SHP77 (cell line): ENCODE data around the gene NUDT9.
"Not testable (repeated sequence)": the region's sequence is repeated elsewhere in the genome, so short reads cannot be mapped to it uniquely, and the experiment has no call there.

Source experiments
- DNase-seq, 2 experiments: peaks; one replicate each; lab custom pipeline; 2025; lab: John Stamatoyannopoulos, UW

NUDT9 gene

GRCh38 chr4:87461281-87461700, 38.9 kb downstream of the NUDT9 start:
- DNase-seq, result no peak

- DNase-seq, result no peak
Measured at GRCh38 chr4:87462102-87462501, 39.7 kb downstream of the NUDT9 start.

- peak; percentile 32 to 47 for DNase-seq
Measured at GRCh38 chr4:87465739-87466366, 43.5 kb downstream of the NUDT9 start.

GRCh38 chr4:87469390-87469789, 47.0 kb downstream of the NUDT9 start:
- no peak for DNase-seq

- no peak for DNase-seq
Measured at GRCh38 chr4:87476934-87477333, 54.6 kb downstream of the NUDT9 start.

- DNase-seq, result no peak
Measured at GRCh38 chr4:87478732-87479250, 56.4 kb downstream of the NUDT9 start.

- no peak for DNase-seq
Measured at GRCh38 chr4:87481377-87481776, 59.0 kb downstream of the NUDT9 start.

GRCh38 chr4:87483247-87483646, 60.9 kb downstream of the NUDT9 start:
- DNase-seq, result not testable (repeated sequence)

- DNase-seq, result not testable (repeated sequence)
Measured at GRCh38 chr4:87488666-87489065, 66.3 kb downstream of the NUDT9 start.

- no peak for DNase-seq
Measured at GRCh38 chr4:87489678-87490077, 67.3 kb downstream of the NUDT9 start.

- DNase-seq, result no peak
Measured at GRCh38 chr4:87490664-87491369, 68.4 kb downstream of the NUDT9 start.

- no peak for DNase-seq
Measured at GRCh38 chr4:87491436-87491835, 69.1 kb downstream of the NUDT9 start.

- not testable (repeated sequence) for DNase-seq
Measured at GRCh38 chr4:87491851-87492250, 69.5 kb downstream of the NUDT9 start.

- DNase-seq, result no peak
Measured at GRCh38 chr4:87493115-87493514, 70.7 kb downstream of the NUDT9 start.

- DNase-seq, result no peak
Measured at GRCh38 chr4:87497159-87497558, 74.8 kb downstream of the NUDT9 start.

- no peak for DNase-seq
Measured at GRCh38 chr4:87497578-87497977, 75.2 kb downstream of the NUDT9 start.

- DNase-seq, result no peak
Measured at GRCh38 chr4:87498446-87498900, 76.1 kb downstream of the NUDT9 start.

GRCh38 chr4:87499403-87500091, 77.2 kb downstream of the NUDT9 start:
- DNase-seq, result no peak

- DNase-seq, result no peak
Measured at GRCh38 chr4:87500092-87500462, 77.7 kb downstream of the NUDT9 start.

- DNase-seq, result no peak
Measured at GRCh38 chr4:87502580-87503238, 80.3 kb downstream of the NUDT9 start.

GRCh38 chr4:87505862-87506261, 83.5 kb downstream of the NUDT9 start:
- no peak for DNase-seq

- no peak for DNase-seq
Measured at GRCh38 chr4:87506974-87507701, 84.8 kb downstream of the NUDT9 start.
